ENCODE measurements around the gene C1orf226.

C1orf226 gene

DNA sequence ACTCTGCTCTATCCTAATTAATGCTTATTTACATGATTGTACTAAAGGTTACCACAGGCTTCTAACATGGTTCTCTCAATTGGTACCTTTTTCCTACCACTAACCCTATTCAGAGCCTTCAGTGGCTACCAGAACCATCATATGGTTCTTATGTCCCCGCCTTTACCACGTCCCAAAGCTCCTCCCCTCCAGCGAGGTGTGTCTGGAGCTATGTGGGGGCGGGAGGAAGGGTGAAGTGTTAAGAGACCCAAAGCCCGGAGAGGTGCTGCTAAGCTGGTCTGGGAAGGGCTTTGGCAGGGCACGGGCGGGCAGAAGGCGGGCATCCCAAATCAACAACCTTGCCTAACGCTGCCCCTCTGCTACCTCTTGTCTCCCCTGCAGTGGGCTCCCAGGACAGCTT is 14.9 kb upstream of the C1orf226 start:
- DNase-seq, result no peak

- no peak for DNase-seq
These were observed 14.5 kb upstream of the C1orf226 start for GRCh38 chr1:162367073-162367472.

- DNase-seq, result no peak
These were observed 13.8 kb upstream of the C1orf226 start for GRCh38 chr1:162367772-162368171.

GRCh38 chr1:162368451-162368850 is 13.1 kb upstream of the C1orf226 start:
- DNase-seq, result no peak

- DNase-seq, result no peak
These were observed 12.0 kb upstream of the C1orf226 start for GRCh38 chr1:162369571-162369970.

GRCh38 chr1:162370161-162370560 is 11.4 kb upstream of the C1orf226 start:
- DNase-seq, result no peak

DNA sequence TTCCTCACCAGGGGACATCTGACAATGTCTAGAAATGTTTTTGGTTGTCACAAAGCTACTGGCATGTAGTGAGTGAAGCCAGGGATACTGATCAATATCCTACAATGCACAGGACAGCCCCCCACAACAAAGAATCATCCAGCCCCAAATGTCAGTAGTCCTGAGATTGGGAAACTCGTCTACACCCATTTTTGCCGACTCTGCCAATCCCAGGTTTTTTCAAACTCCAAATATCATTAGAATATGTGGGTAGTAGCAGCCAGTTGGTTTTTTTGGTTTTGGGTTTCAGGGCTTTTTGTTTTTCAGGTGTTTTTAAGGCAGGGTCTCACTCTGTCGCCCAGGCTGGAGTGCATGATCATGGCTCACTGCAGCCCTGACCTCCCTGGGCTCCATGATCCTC is 10.8 kb upstream of the C1orf226 start:
- no peak for DNase-seq

DNA sequence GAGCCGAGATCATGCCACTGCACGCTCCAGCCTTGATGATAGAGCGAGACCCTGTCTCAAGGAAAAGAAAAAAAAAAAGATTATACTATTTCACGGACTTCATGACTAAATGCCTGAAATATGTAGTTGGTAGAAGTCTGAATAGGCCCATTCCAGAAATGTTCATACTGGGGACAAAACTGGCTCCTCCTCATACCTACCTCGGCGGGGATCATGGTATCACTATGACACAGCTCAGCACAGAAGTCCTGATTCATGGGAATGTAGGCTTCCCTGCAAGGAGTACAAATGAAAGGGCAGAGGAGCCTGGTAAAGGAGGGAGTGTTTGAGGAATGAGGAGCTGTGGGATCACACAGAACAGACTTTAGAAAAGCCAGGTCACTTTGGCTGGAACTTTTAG is 9.9 kb upstream of the C1orf226 start:
- no peak for DNase-seq

GRCh38 chr1:162372159-162373071 is 9.1 kb upstream of the C1orf226 start:
- no peak for DNase-seq

- DNase-seq, result no peak
These were observed 8.5 kb upstream of the C1orf226 start for GRCh38 chr1:162373072-162373427.

DNA sequence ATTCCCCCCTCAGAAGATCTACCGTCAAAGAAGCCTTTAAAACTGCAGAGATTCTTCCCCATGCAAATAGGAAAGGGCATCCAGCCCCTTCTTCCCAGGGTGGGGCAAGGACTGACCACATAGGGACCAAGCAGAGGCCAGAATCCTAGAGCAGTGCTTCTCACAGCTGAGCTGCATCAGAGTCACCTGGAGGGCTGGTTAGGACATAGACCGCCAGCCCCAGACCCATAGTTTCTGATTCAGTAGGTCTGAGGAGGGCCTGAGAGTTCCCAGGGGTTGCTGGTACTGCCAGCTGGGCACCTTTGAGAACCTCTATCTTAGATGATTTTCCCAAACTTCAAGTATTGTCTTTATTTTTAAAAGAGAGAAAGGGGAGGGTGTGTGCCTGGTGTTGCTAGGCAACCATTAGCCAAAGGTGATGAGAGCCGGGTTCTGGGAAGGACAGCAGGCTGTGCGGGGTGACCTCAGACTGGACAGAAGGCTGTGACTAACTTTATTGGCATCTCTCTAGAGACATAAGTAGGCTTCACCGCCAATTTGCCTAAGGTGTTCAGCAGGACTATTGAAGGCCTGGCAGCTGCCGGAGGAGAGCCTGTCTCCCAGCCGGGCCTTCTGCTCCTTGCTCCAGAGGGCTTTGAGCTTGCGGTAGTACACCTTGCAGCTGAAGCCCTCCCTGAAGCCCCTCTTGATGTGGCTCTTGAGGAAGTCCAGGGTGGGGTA is 7.8 kb upstream of the C1orf226 start:
- no peak for DNase-seq

- DNase-seq, result no peak
These were observed 7.1 kb upstream of the C1orf226 start for GRCh38 chr1:162374406-162374805.

DNA sequence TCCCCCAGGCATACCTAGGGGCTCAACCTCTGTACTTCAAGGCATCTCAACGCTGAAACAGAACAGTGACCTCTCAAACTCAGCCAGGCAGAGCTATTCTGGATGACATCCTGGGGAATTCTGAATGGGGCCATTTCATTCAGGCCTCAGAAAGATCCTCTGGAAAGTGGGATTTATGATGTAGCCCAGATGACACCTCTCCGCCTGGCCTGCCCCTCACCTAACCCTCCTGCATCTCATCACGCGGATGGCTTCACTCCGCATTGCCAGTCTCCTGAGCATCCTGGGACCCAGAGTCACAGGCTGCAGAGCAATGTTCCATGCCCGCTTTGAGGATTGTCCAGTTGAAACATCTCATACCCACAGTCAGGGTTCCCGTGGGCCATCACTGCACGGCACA is 6.1 kb upstream of the C1orf226 start:
- no peak for DNase-seq

GRCh38 chr1:162376691-162377090 is 4.8 kb upstream of the C1orf226 start, which contains the start of gene SPATA46:
Gene SPATA46 (minus strand): TSS chr1:162376854. CDS start chr1:162376790, 64 bp downstream.
- DNase-seq, result no peak

DNA sequence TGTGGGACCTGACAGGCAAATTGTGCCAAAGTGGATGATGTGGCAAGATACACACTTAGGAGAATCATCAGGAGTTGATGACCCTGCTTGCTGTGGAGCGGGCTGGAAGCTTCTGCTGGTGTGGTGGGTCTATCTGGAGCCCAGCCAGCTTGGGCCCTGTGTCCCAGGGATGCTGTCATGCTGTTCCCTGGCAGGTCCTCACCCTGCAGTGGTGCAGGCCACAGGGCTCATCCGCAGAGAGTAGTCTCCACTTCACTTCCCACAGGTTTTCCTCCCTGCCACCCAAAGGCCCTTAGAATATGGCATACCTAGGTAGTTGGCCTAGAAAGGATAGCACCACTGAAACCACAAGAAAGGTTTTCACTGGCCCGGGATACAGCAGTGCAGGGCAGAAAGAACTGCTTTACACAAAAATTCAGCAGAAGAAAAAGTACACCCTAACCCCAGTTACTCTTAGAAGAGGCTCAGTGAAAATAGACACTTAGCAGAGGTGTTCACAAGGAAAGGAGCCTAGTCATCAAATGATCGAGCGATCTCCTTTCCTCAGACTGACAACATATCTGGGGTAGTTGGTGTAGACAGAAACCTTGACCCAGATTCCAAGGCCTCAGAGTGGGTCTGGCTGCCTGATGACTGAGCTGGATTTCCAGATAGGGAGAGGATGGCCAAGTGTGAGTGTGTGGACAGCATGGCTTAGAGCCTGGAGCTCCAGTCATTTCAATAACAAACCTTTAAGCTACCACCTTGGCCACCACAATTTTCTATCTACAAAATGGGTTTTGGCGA is 1.3 kb upstream of the C1orf226 start:
- no peak for DNase-seq

GRCh38 chr1:162381941-162382750 is 618 bp downstream of the C1orf226 start:
- no peak for DNase-seq

- DNase-seq, result no peak
These were observed 1.6 kb downstream of the C1orf226 start for GRCh38 chr1:162383091-162383490.

- no peak for DNase-seq
These were observed 2.0 kb downstream of the C1orf226 start for GRCh38 chr1:162383516-162383915.

DNA sequence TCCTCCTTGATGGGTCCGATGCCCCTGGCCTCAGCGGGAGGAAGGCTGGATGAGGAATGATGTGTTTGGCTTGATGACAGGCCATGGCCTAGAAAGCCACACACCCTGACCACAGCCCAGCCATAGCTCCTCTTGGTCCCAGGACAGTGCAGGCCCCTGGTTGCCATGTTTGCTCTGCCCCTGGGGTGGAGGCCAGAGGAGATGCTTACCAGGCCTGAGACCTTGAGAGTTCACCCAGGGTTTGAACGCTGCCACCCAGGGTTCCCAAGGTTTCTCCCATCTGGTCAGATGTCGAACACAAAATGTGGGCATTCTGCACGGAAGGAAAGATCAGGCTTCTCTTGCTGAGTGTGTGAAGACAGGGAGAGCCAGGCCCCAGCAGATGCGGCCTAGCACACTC is 2.6 kb downstream of the C1orf226 start:
- DNase-seq, result no peak

GRCh38 chr1:162384601-162385279 is 3.2 kb downstream of the C1orf226 start:
- DNase-seq, result no peak

DNA sequence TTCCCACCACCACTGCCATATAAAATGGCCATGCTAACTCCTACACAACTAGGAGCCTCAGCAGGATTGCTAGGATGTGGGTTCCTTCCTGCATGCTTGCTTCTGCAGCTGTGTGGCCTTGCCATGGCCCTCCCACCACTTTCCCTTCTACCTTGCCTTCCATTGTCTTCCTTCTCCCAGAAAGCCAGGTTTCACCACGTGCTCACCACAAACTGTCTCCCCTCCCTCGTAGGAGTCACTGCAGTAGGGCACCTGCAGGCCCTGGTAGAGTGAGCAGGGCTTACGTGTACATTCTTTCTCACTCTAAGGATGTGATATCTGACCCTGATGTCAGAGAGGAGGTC is 3.7 kb downstream of the C1orf226 start:
- no peak for DNase-seq

- DNase-seq, result no peak
These were observed 4.2 kb downstream of the C1orf226 start for GRCh38 chr1:162385702-162386101.

Data from Kasumi-1 (cell line).